CD14-positive monocyte (primary cell): ENCODE data around the gene NYAP1. TPM values are rescaled to one million over a fixed set of nuclear protein-coding genes. Genes with fewer than 3 reads are reported as not detected.

ENCODE experiments used
- DNase-seq, 3 donors: peaks; one replicate each; pipeline ENCODE4 v3.0.0-alpha.2; 2011 to 2022
- H2AFZ ChIP-seq: 2 replicates; pipeline ENCODE4 v1.6.0; 2012; ENCODE audit warnings: mild to moderate bottlenecking, low read depth, low read length, inconsistent platforms; ENCODE audit not compliant: insufficient read depth, poor library complexity, severe bottlenecking
- H3K27ac ChIP-seq, 2 donors: 1 replicate in 1 of 2; 2 replicates in 1 of 2; pipeline ENCODE4 v1.5.1; 2012 to 2013; ENCODE audit warnings: low read length in 2 of 2, control low read depth in 1 of 2, inconsistent platforms in 1 of 2, low read depth in 1 of 2, mild to moderate bottlenecking in 1 of 2
- H3K27me3 ChIP-seq, 2 donors: one replicate each; pipeline versions ENCODE4 v1.6.0 to v1.6.1; 2011 to 2013; ENCODE audit warnings: low read length in 2 of 2; ENCODE audit not compliant: control insufficient read depth in 2 of 2, insufficient read depth in 2 of 2
- H3K36me3 ChIP-seq, 2 donors: replicated peaks in 1 of 2; 1 replicate in 1 of 2; 2 replicates in 1 of 2; pipeline versions ENCODE4 v1.5.1 to v1.6.1; 2012 to 2013; ENCODE audit warnings: low read length in 2 of 2, control low read depth in 1 of 2, inconsistent platforms in 1 of 2, mild to moderate bottlenecking in 1 of 2; ENCODE audit not compliant: insufficient read depth in 2 of 2, control insufficient read depth in 1 of 2
- H3K4me1 ChIP-seq, 2 donors: 1 replicate in 1 of 2; 2 replicates in 1 of 2; pipeline versions ENCODE4 v1.5.1 to v1.6.1; 2012 to 2013; ENCODE audit warnings: low read length in 2 of 2, control low read depth in 1 of 2, inconsistent platforms in 1 of 2, mild to moderate bottlenecking in 1 of 2, moderate library complexity in 1 of 2; ENCODE audit not compliant: insufficient read depth in 2 of 2, control insufficient read depth in 1 of 2
- H3K4me2 ChIP-seq: replicated peaks from 2 replicates; pipeline ENCODE3; 2012; ENCODE audit warnings: low read length, moderate library complexity, mild to moderate bottlenecking; ENCODE audit not compliant: poor library complexity, severe bottlenecking; ENCODE audit errors: extremely low read depth
- H3K4me3 ChIP-seq, 3 experiments: fragments of 200-600 bp in 1 of 3; sonication (generic) in 1 of 3; replicated peaks in 1 of 3; 1 replicate in 2 of 3; 2 replicates in 1 of 3; pipeline ENCODE4 v1.5.1; 2011 to 2013; ENCODE audit warnings: low read length in 3 of 3, mild to moderate bottlenecking in 3 of 3, control low read depth in 2 of 3, low read depth in 2 of 3, inconsistent platforms in 1 of 3, moderate library complexity in 1 of 3
- H3K79me2 ChIP-seq: 2 replicates; pipeline ENCODE4 v1.6.0; 2012; ENCODE audit warnings: mild to moderate bottlenecking, control low read depth, inconsistent platforms, low read length, moderate library complexity; ENCODE audit not compliant: insufficient read depth
- H3K9ac ChIP-seq: 2 replicates; pipeline ENCODE4 v1.6.0; 2017; ENCODE audit warnings: low read length, mild to moderate bottlenecking; ENCODE audit not compliant: insufficient read depth, poor library complexity, severe bottlenecking
- H3K9me3 ChIP-seq, 2 donors: replicated peaks in 1 of 2; 1 replicate in 1 of 2; 2 replicates in 1 of 2; pipeline versions ENCODE4 v1.5.1 to v1.6.1; 2012 to 2013; ENCODE audit warnings: low read length in 2 of 2, control low read depth in 1 of 2; ENCODE audit not compliant: control insufficient read depth in 1 of 2, insufficient read depth in 1 of 2
- H4K20me1 ChIP-seq: 2 replicates; pipeline ENCODE4 v1.6.0; 2012; ENCODE audit warnings: mild to moderate bottlenecking, low read length, control low read depth, moderate library complexity; ENCODE audit not compliant: insufficient read depth
- H3K27ac Mint-ChIP-seq, 7 donors: one replicate each; pipeline ENCODE4 v1.8.0; 2020; ENCODE audit warnings: mild to moderate bottlenecking in 7 of 7, mixed read lengths in 7 of 7, moderate library complexity in 6 of 7, inconsistent platforms in 2 of 7
- H3K27me3 Mint-ChIP-seq, 3 donors: one replicate each; pipeline ENCODE4 v1.8.0; 2021 to 2022; ENCODE audit warnings: low read depth in 3 of 3, mild to moderate bottlenecking in 3 of 3, mixed read lengths in 3 of 3, moderate library complexity in 3 of 3, inconsistent platforms in 1 of 3
- H3K36me3 Mint-ChIP-seq, 2 donors: one replicate each; pipeline ENCODE4 v1.8.0; 2020; ENCODE audit warnings: mixed read lengths in 2 of 2, inconsistent platforms in 1 of 2, mild to moderate bottlenecking in 1 of 2
- H3K4me1 Mint-ChIP-seq: one replicate; pipeline ENCODE4 v1.8.0; 2020; ENCODE audit warnings: mild to moderate bottlenecking, mixed read lengths
- H3K4me3 Mint-ChIP-seq, 2 donors: one replicate each; pipeline ENCODE4 v1.8.0; 2020; ENCODE audit warnings: mild to moderate bottlenecking in 2 of 2, mixed read lengths in 2 of 2, moderate library complexity in 1 of 2
- H3K9me3 Mint-ChIP-seq, 7 donors: one replicate each; pipeline ENCODE4 v1.8.0; 2020 to 2022; ENCODE audit warnings: mixed read lengths in 7 of 7, mild to moderate bottlenecking in 6 of 7, moderate library complexity in 6 of 7, inconsistent platforms in 2 of 7
- CTCF ChIP-seq: fragments of 200-600 bp; IDR thresholded peaks from one replicate; pipeline ENCODE4 v1.8.0; 2022; ENCODE audit warnings: antibody characterized with exemption, mild to moderate bottlenecking
- WGBS: methylation state at CpG from one replicate; pipeline ENCODE4 v1.1.5; 2013; ENCODE audit warnings: missing lambda C conversion rate; ENCODE audit not compliant: insufficient coverage; 5-methylcytosine and 5-hydroxymethylcytosine counted together
- intact Hi-C, 2 donors: fragments of 100-400 bp; cut with micrococcal nuclease; formaldehyde crosslinking; loops; one replicate each; pipeline versions ENCODE4 v1.15.0 to v1.15.1; 2023
- polyA plus RNA-seq, 3 donors: library from polyadenylated mRNA; depleted of rRNA in 1 of 3; unstranded in 2 of 3; stranded (reverse) in 1 of 3; fragments of 300-500 nt in 2 of 3; fragments of >200 nt in 1 of 3; fragmentation: Illumina TruSeq in 2 of 3; gene quantifications; 1 replicate in 2 of 3; 2 replicates in 1 of 3; pipeline ENCODE4 v1.2.3, GENCODE V29; 2012 to 2021

NYAP1 gene
- polyA plus RNA-seq, 3 donors: not detected

GRCh38 chr7:100483090-100483721 lies 521 bp upstream of the NYAP1 start:
- H3K27ac ChIP-seq: no peak overlapping the region
- Mint-ChIP-seq H3K27me3 (peaks cover 11 to 19% (median 16%) of the 10 kb centered on the region in 3 donors), H3K4me3 (peak overlapping the region; percentile 75 to 87), H3K36me3 (peaks cover 0 to 3% of the 10 kb centered on the region in 2 donors), H3K9me3 (peaks cover 0 to under 1% (median 0%) of the 10 kb centered on the region in 7 donors), H3K4me1 (peaks cover 12% of the 10 kb centered on the region), H3K27ac (no peak overlapping the region)
- H3K9ac ChIP-seq: peak overlapping the region; percentile 40
- under 1% methylated on average over 78 of the region's 79 CpGs for WGBS
- peaks cover 12% of the 10 kb centered on the region for H4K20me1 ChIP-seq
- H3K4me2 ChIP-seq: peak overlapping the region; percentile 93
- H3K79me2 ChIP-seq: peaks cover 12% of the 10 kb centered on the region
- peaks cover 12 to 28% of the 10 kb centered on the region in 2 donors for H3K4me1 ChIP-seq
- intact Hi-C loops: loop anchor here in 1 of 2 donors (2.0 kb wide), 1 partner anchor 14 kb away; no protein-coding TSS in a partner anchor
- no peaks in the 10 kb centered on the region for H3K9me3 ChIP-seq
- peak overlapping the region; percentile 37 to 77 (median 43) for H3K4me3 ChIP-seq
- DNase-seq: peak; percentile 34 to 65 (median 49)
- H3K36me3 ChIP-seq: no peaks in the 10 kb centered on the region
- H3K27me3 ChIP-seq: peaks cover 0 to 6% of the 10 kb centered on the region in 2 donors
- H2AFZ ChIP-seq: peak overlapping the region; percentile 81
- peak; percentile 98 for TF ChIP-seq CTCF

GRCh38 chr7:100484673-100485045 lies 932 bp downstream of the NYAP1 start:
- peaks cover 0 to 3% (median 0%) of the 10 kb centered on the region in 7 donors for H3K9me3 Mint-ChIP-seq
- peaks cover 7 to 22% of the 10 kb centered on the region in 2 donors for H3K4me1 ChIP-seq
- H3K4me3 ChIP-seq: no peak overlapping the region
- H3K79me2 ChIP-seq: no peaks in the 10 kb centered on the region
- H3K4me3 Mint-ChIP-seq: peak overlapping the region in 1 of 2 donors; percentile 2
- no peaks in the 10 kb centered on the region for H3K9me3 ChIP-seq
- no peak overlapping the region for H3K27ac ChIP-seq
- H3K9ac ChIP-seq: no peak overlapping the region
- no peak for DNase-seq
- H3K36me3 ChIP-seq: no peaks in the 10 kb centered on the region
- H3K27ac Mint-ChIP-seq: no peak overlapping the region
- no peak for TF ChIP-seq CTCF
- intact Hi-C loops: no loop called here
- WGBS: 91% methylated on average over 5 of the region's 6 CpGs
- H3K4me2 ChIP-seq: no peak overlapping the region
- H3K4me1 Mint-ChIP-seq: peaks cover 9% of the 10 kb centered on the region
- H4K20me1 ChIP-seq: peaks cover 4% of the 10 kb centered on the region
- peaks cover 0 to 6% of the 10 kb centered on the region in 2 donors for H3K27me3 ChIP-seq
- H3K27me3 Mint-ChIP-seq: peaks cover 10 to 20% (median 19%) of the 10 kb centered on the region in 3 donors
- H2AFZ ChIP-seq: no peak overlapping the region
- H3K36me3 Mint-ChIP-seq: peaks cover 0 to 3% of the 10 kb centered on the region in 2 donors
